Measurements from ENCODE around the gene MBD5. TPM values are rescaled to one million over a fixed set of nuclear protein-coding genes. Genes with fewer than 3 reads are reported as not detected.

The MBD5 gene
- total and polyA plus RNA-seq, 4 donors = 2.0 to 15.9 (median 9.5) TPM

GRCh38 chr2:148302526-148302925, 281.6 kb downstream of the MBD5 start:
- no peaks in the 10 kb centered on the region for H3K27me3 ChIP-seq (ENCODE audit: control insufficient read depth in 4 of 4, insufficient read depth in 4 of 4, low read length in 3 of 4)
- H3K27ac ChIP-seq (ENCODE audit: low read depth in 1 of 2, low read length in 2 of 2) = no peak overlapping the region
- H3K36me3 ChIP-seq (ENCODE audit: control insufficient read depth in 4 of 4, insufficient read depth in 3 of 4, low read depth in 1 of 4, low read length in 3 of 4) = no peaks in the 10 kb centered on the region
- no peak overlapping the region for H3K4me3 ChIP-seq (ENCODE audit: low read depth in 1 of 3, low read length in 3 of 3)
- 96% methylated on average over 4 of the region's 4 CpGs for WGBS
- no peaks in the 10 kb centered on the region for H3K4me1 ChIP-seq (ENCODE audit: control insufficient read depth in 4 of 4, insufficient read depth in 4 of 4, low read length in 3 of 4)
- TF ChIP-seq TAF1 (conservative IDR thresholded peaks at IDR 0.05) = no peak
- TF ChIP-seq FOXA1 (IDR thresholded peaks at IDR 0.05) = no peak
- TF ChIP-seq RAD21 (IDR thresholded peaks at IDR 0.05) = no peak
- TF ChIP-seq SP1 (IDR thresholded peaks at IDR 0.05) = no peak
- TF ChIP-seq ZBTB33 (IDR thresholded peaks at IDR 0.05) = no peak
- no peak for TF ChIP-seq FOXA2 (IDR thresholded peaks at IDR 0.05)
- TF ChIP-seq HNF4A (conservative IDR thresholded peaks at IDR 0.05) = no peak
- TF ChIP-seq HNF4G (IDR thresholded peaks at IDR 0.05) = no peak
- TF ChIP-seq RXRA (IDR thresholded peaks at IDR 0.05) = no peak
- no peak for DNase-seq (ENCODE audit: low spot score)
- H3K9ac ChIP-seq (ENCODE audit: low read depth in 1 of 2, low read length in 2 of 2) = no peak overlapping the region
- H3K9me3 ChIP-seq (ENCODE audit: control insufficient read depth in 4 of 4, low read length in 3 of 4) = no peaks in the 10 kb centered on the region

GRCh38 chr2:148303161-148303560, 282.3 kb downstream of the MBD5 start:
- no peak overlapping the region for H3K9ac ChIP-seq (ENCODE audit: low read depth in 1 of 2, low read length in 2 of 2)
- DNase-seq (ENCODE audit: low spot score) = no peak
- H3K27ac ChIP-seq (ENCODE audit: low read depth in 1 of 2, low read length in 2 of 2) = no peak overlapping the region
- TF ChIP-seq TAF1 (conservative IDR thresholded peaks at IDR 0.05) (no peak), REST (IDR thresholded peaks at IDR 0.05) (no peak), CTCF (IDR thresholded peaks at IDR 0.05; ENCODE audit: low read depth, low read length, missing input control) (no peak), NR2F2 (IDR thresholded peaks at IDR 0.05) (no peak), ZBTB33 (IDR thresholded peaks at IDR 0.05) (no peak), JUND (IDR thresholded peaks at IDR 0.05) (no peak), GABPA (IDR thresholded peaks at IDR 0.05 in 1 of 2, conservative IDR thresholded peaks at IDR 0.05 in 1 of 2) (no peak), ATF3 (IDR thresholded peaks at IDR 0.05) (no peak), SP1 (IDR thresholded peaks at IDR 0.05) (no peak), EGR1 (IDR thresholded peaks at IDR 0.05; ENCODE audit: low read depth in 2 of 2) (no peak), RAD21 (IDR thresholded peaks at IDR 0.05) (no peak), HNF4A (conservative IDR thresholded peaks at IDR 0.05) (no peak)
- no peaks in the 10 kb centered on the region for H3K36me3 ChIP-seq (ENCODE audit: control insufficient read depth in 4 of 4, insufficient read depth in 3 of 4, low read depth in 1 of 4, low read length in 3 of 4)
- H3K4me3 ChIP-seq (ENCODE audit: low read depth in 1 of 3, low read length in 3 of 3) = no peak overlapping the region
- H3K27me3 ChIP-seq (ENCODE audit: control insufficient read depth in 4 of 4, insufficient read depth in 4 of 4, low read length in 3 of 4) = no peaks in the 10 kb centered on the region
- H3K9me3 ChIP-seq (ENCODE audit: control insufficient read depth in 4 of 4, low read length in 3 of 4) = no peaks in the 10 kb centered on the region
- WGBS = 96% methylated on average over 2 of the region's 2 CpGs
- no peaks in the 10 kb centered on the region for H3K4me1 ChIP-seq (ENCODE audit: control insufficient read depth in 4 of 4, insufficient read depth in 4 of 4, low read length in 3 of 4)

Measured in liver (tissue), 9 donors.